Dermis microvascular lymphatic vessel endothelial cell (primary cell): Measurements from ENCODE around the gene PLOD3. TPM values are rescaled to one million over a fixed set of nuclear protein-coding genes. Genes with fewer than 3 reads are reported as not detected.

Experiments used
- DNase-seq, 2 donors: peaks; one replicate each; pipeline versions ENCODE4 v3.0.0 to v3.0.0-alpha.2; 2010; ENCODE audit warnings: low read depth in 2 of 2
- total RNA-seq: library from RNA; depleted of rRNA; stranded (reverse); fragments of >200 nt; gene quantifications from 2 replicates; pipeline ENCODE4 v1.2.1, GENCODE V29; 2014

Gene PLOD3
- total RNA-seq, 1 donor from 2014 or later = 27.2 TPM

DNA sequence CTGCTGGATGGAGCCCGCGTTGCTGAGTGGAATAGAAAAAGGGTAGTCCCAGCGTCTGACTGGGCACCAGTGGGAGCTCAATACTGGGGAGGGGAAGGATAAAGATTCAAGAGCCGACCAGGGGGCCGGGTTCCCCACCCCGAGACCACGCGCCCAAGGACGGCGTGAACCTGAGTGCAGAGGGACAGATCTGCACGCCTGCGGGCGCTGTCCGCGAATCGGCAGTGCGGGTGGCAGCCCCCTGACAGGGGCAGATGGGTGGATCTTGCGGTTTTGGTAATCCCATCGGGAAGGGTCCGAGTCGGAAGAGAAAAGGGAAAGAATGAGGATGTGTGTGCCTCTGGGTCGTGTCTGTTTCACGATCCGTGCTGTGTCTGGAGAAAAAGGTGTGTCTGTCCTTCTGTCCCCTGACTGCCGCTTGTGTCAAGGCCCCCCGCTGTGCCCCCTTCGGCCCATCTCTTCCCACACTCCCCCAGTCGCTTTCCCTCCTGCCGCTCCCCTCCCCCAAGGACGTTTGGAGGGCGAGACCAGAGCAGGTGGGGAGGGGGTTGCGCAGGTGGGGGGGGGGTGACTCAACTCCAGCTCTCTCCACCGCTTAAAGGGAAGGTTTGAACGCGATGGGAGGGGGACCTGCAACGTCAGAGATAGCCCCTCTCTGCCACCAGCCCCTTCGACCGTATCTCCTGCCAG is 51.3 kb downstream of the PLOD3 start:
- no peak for DNase-seq

GRCh38 chr7:101165075-101165957 is 52.1 kb downstream of the PLOD3 start, which contains the start of gene VGF:
TSS of gene VGF (minus strand) at chr7:101165569. CDS start at chr7:101164843, 726 bp downstream.
- peak; percentile 70 to 93 for DNase-seq

- DNase-seq = peak in 1 of 2 donors; percentile 60
These were observed 53.1 kb downstream of the PLOD3 start for GRCh38 chr7:101164071-101164840.

DNA sequence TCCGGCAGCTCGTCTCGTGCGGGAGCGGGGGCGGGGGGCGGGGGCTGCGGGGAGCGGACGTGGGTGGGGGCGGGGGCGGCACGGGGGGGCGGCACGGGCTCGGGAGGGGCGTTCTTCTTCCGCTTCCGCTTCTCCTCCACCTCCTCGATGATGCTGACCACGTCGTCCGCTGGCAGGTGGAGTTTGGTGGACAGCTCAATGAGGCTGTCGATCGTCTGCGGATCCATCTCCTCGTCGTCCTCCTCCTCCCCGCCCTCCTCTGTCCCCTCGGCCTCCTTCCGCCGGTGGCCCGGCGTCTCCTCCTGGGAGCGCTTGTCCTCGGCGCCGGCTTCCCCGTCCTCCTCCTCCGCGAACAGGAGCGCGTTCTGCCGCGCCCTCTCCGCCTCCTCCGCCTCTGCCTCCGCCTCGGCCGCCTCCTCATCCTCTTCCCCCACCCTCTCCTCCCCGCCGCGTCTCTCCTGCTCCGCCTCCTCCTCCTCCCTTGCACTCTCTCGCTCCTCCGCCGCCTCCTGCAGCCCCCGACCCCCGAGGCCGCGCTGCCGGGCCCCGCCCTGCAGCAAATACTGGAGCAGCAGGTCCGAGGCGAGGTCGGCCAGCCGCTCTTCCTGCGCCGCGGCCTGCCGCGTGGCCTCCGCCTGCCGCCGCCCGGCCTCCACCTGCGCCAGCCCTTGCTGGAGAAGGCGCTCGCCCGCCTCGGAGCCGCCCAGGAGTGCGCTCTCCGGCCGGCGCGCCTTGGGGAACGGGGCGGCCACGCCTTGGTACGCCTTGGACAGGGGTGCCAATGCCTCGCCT is 53.9 kb downstream of the PLOD3 start:
- no peak for DNase-seq

GRCh38 chr7:101162551-101163278 is 54.7 kb downstream of the PLOD3 start:
- peak in 1 of 2 donors; percentile 52 for DNase-seq

DNA sequence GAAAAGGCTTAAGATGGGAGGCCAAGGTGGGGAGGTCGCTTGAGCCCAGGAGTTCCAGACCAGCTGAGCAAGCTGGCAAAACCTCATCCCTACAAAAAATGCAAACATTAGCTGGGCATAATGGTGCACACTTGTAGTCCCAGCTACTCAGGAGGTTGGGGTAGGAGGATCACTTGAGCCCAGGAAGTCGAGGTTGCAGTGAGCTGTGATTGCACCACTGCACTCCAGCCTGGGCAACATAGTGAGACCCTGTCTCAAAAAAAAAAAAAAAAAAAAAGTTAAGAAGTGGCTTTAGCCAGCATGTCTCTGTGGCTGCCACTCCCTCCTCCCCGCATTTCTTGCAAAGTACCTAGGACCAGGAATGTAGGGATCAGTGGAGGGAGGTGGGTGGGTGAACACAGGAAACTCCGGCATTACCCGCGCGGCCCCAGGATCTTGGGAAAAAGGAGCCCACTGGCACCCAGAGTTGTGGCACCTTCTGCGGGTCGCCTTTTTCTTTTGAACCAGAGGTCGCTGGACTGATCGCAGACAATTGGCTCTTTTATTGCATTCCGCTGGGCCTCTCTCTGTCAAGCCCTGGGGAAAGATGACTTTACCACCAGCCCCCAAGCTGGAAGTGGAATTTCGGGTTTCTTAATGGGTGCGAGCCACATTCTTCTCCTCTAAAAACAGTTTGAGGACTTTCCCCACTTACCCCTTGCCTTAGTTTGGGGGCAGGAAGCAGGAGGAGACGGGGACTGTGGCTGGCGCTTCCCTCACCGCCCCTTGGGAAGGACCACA is 55.5 kb downstream of the PLOD3 start:
- DNase-seq = no peak

DNA sequence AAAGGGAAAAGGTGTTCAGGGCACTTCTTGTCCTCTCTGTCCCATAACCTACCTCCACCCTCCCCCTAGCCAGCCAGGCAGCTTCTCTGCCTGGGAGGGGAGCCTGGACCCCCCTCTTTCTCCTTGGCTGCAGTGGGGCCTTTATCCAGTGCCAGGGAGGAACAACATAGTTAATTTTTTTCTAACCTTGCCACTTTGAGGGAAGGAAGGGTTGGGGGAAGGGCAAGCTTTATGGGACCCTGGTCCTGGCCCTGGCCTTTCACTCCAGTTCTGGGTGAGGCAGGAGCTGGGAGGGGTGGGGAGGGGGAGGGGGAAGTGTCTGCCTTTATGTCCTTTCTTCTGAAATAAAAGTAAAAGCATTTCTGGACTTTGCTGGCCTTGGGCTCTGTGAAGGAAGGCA is 56.5 kb downstream of the PLOD3 start:
- DNase-seq = no peak

DNA sequence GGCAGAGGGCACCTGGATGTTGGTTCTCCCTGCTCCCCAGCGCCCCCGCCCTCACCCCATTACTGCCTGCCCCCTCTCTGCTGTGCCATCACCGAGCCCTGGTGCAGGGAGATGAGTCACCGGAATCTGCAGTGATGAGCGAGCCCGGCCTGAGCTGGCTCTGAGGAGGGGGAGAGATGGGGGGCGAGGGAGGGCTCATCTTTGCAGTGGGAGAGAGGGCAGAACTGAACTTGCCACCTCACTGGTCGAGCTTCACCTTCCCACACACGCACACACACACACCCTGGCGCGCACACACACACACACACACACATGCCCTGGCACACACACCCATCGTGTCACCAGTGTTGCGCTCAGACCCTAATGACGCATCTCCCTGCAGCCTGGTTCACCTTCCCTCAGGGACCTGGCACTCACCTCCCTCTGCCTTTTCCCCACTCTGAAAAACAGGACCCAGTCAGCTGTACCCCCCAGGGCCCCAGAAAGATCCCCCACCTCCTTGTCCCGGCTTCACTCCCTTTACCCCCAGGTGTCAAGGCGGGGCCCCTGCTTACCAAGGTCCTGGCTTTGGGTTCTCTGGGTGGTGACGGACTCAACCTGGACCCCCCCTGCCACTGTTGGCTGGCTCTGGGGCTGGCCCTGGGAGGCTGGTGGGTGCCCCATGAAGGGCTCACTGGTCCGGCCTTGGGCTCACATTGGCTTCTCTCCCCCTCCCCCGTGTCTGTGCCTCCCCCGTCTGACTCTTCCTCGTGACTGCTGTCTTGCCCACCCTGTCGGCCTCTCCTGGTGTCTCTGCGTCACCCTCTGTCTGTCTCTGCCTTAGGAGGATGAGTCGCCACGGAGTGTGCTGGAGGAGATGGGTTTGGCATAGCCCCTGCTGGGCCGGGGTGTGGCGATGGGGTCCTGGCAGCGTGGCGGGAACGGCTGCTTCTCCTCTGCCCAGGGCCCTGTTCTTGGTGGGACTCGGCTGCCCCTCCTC is 57.4 kb downstream of the PLOD3 start:
- DNase-seq = peak in 1 of 2 donors; percentile 41

GRCh38 chr7:101156866-101157589 is 60.4 kb downstream of the PLOD3 start:
- no peak for DNase-seq

DNA sequence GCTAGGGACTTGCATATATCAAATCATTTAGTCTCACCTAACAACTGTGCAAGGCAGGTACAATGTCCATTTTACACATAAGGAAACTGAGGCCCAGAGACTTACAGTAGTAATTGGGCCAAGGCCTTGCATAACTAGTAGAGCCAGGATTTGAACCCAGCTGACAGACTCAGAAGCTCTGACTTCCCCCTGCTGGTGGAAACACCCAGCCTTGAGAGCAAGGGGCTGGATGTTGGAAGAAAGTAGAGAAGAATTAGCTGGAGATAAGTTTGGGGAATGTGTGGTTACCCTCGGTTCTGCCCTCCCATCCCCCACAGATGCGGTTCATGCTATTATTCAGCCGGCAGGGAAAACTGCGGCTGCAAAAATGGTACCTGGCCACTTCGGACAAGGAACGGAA is 61.1 kb downstream of the PLOD3 start:
- DNase-seq = no peak

Other genes with a start within 250 kb of the PLOD3 start
- not detected in 2 replicates for gene MUC12, start 248.0 kb downstream of the PLOD3 start, total RNA-seq
- not detected in 2 replicates for gene MUC17, start 197.5 kb downstream of the PLOD3 start, total RNA-seq
- gene TRIM56, start 132.1 kb downstream of the PLOD3 start, total RNA-seq = 8.9 and 11.6 TPM in 2 replicates
- 81.9 and 88.2 TPM in 2 replicates for gene SERPINE1, start 90.5 kb downstream of the PLOD3 start, total RNA-seq
- 126 and 172 TPM in 2 replicates for gene AP1S1, start 63.1 kb downstream of the PLOD3 start, total RNA-seq
- gene VGF, start 52.0 kb downstream of the PLOD3 start, total RNA-seq = not detected in 2 replicates
- gene NAT16, start 37.3 kb downstream of the PLOD3 start, total RNA-seq = not detected in 2 replicates
- gene MOGAT3, start 16.5 kb downstream of the PLOD3 start, total RNA-seq = not detected in 2 replicates
- 71.7 and 83.1 TPM in 2 replicates for gene ZNHIT1, start 584 bp upstream of the PLOD3 start, total RNA-seq
- 2.1 and 3.2 TPM in 2 replicates for gene CLDN15, start 20.2 kb upstream of the PLOD3 start, total RNA-seq
- gene FIS1, start 27.5 kb upstream of the PLOD3 start, total RNA-seq = 162 and 217 TPM in 2 replicates
- gene IFT22, start 104.2 kb upstream of the PLOD3 start, total RNA-seq = 10.7 and 14.8 TPM in 2 replicates
- gene COL26A1, start 145.3 kb upstream of the PLOD3 start, total RNA-seq = not detected in 2 replicates